Stimulated activated CD4-positive, alpha-beta T cell treated with anti-CD3 and anti-CD28 coated beads, Interleukin-1b, Interleukin-23, amount 100 ng/mL, for 4 hours (primary cell): Measurements from ENCODE around the gene BCO1.
"Not testable (repeated sequence)": the region's sequence is repeated elsewhere in the genome, so short reads cannot be mapped to it uniquely, and the experiment has no call there.

Experiments
- DNase-seq, 2 donors: peaks; one replicate each; pipeline ENCODE4 v3.0.0-alpha.2; 2020; ENCODE audit warnings: low read depth in 2 of 2

The BCO1 gene, protein sequence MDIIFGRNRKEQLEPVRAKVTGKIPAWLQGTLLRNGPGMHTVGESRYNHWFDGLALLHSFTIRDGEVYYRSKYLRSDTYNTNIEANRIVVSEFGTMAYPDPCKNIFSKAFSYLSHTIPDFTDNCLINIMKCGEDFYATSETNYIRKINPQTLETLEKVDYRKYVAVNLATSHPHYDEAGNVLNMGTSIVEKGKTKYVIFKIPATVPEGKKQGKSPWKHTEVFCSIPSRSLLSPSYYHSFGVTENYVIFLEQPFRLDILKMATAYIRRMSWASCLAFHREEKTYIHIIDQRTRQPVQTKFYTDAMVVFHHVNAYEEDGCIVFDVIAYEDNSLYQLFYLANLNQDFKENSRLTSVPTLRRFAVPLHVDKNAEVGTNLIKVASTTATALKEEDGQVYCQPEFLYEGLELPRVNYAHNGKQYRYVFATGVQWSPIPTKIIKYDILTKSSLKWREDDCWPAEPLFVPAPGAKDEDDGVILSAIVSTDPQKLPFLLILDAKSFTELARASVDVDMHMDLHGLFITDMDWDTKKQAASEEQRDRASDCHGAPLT

DNA sequence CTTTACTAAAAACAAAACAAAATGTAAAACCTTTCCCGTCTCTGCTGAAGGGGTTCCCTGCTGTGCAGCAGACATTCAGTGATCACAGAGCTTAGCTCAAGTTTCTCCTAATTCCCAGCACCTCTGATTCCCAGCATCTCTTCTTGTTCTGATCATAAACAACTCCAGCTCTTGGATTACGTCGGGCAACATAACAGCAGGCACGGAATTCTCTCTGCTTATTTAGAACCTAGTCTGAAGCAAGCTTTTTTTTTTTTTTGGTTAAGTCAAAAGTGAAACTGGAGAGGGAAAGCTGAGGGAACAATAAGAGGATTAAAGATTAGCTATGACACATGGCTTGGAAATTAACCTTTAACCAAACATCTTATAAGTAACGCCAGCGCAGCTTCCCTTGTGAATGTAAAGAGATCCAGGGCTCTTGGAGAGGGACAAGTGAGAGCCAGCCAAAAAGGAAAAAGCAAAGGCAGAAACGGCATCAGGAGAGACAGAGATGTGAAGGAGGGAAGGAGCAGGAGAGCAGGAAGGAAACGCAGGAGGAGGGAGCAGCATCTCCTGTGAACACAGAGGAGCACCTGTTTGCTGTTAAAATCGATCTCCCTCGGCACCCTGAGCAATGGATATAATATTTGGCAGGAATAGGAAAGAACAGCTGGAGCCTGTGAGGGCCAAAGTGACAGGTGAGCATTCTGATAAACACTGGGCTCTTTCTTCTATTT is at the start of gene BCO1:
TSS of gene BCO1 (plus strand) at position 394 of the 716 bp plus-strand sequence. CDS start at position 614, 220 bp downstream.
- no peak for DNase-seq

DNA sequence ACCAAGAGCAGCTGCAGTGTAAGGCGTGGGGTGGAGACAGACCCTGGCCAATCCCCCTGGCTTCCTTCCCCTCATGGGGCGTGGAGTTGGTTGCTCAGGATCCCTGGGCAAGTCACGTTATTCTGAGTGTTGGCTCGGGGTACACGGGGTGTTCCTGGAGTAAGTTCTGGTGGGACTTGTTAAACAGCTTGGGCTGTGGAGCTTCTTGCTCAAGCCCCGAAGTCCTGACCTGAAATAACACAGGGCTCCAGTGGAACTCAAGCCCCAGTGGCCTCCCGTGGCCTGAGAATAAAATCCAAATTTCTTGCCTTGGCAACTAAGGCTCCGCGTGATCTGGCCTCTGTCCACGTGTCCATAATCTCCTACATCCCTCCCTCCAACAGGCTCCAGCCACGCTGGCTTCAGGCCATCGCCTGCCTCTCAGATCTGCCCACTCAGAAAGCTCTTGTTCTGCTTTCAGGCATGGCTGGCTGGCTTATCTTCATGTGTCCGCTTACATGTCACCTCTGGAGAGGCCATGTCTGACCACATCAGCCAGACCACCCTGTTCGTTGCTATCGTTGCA is 49.3 kb upstream of the BCO1 start:
- no peak for DNase-seq

DNA sequence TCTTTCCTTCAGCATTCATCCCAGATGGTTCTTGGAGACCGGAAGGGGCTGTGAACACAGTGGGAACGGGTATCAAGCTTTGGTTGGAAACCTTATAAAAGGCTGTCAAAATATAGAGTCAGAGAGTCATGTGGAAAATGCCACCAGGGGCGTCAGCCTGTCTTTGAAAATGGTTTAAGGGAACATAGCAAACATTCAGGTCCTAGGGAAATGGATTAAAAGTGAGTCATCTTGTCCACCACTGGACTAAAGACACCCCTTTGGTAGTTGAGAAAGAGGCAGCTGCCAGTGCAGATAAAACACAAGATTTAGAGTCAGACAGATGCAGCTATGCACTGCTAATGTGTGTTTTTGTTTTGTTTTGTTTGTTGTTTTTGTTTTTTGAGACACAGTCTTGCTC is 47.8 kb upstream of the BCO1 start:
- no peak for DNase-seq

DNA sequence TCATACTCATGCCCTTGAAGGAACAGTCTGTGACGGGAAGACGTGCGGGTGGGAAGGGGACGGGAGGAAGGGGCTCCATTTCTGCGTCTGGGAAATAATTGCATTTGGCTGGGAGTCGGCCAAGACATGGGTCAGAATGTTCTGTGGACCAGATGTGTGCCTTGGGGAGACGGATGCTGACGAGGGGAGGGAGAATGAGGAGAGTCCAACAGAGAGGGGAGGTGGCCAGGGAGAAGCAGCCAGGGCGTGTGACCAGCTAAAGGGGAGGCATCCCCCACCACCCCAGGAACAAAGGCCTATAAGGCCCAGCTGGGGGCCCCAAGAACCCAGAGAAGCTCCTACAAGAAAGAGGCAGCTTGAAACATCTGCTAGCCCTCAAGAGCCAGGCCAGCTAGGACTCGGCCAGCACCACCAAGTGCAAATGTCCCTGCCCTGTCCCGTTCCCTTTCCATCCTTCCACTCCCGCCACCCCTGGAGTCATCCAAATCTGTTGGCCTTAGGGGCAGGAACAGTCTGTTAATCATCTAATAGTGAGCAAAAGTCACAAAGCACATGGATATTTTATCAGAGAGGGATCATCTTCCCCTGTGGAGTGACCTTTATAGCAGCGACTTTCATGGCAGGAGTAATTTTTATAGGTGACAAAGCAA is 42.5 kb upstream of the BCO1 start:
- no peak for DNase-seq

DNA sequence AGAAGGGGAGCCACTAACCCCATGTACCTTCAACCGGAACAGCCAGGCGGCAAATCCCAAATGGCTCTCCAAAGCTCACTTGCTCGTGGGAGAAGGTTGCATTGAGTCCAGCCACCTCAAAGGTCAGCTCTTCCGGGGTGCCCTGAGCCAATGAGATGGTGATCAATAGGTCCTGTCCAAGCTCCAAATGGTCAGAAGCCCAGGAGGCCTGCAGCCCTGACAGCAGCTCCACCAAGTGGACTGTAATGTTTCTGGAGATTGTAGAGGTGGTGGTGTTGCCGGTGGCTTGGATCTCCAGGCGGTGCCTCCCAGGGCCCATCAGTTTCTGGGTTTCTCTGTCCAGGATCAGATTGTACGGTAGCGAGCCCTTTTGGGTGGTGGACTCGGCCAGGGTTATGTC is 39.9 kb upstream of the BCO1 start:
- no peak for DNase-seq

DNA sequence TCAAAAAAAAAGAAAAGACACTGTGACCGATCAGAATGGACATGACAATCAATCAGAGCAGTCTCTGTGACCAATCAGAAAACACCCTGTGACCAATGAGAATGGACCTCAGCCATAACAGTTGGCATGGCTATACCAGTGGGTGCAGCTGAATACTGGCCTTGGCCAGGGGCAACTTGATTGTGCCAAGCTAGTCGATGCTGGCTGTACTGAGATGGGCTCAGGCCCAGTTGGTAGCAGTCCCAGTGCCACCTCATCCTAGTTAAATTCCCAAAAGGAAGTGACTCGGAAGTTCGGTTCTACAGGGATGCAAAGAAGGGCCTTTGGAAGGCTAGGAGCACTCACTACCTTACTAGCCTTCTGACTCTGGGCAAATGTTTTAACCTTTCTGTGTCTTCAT is 37.2 kb upstream of the BCO1 start:
- no peak for DNase-seq

DNA sequence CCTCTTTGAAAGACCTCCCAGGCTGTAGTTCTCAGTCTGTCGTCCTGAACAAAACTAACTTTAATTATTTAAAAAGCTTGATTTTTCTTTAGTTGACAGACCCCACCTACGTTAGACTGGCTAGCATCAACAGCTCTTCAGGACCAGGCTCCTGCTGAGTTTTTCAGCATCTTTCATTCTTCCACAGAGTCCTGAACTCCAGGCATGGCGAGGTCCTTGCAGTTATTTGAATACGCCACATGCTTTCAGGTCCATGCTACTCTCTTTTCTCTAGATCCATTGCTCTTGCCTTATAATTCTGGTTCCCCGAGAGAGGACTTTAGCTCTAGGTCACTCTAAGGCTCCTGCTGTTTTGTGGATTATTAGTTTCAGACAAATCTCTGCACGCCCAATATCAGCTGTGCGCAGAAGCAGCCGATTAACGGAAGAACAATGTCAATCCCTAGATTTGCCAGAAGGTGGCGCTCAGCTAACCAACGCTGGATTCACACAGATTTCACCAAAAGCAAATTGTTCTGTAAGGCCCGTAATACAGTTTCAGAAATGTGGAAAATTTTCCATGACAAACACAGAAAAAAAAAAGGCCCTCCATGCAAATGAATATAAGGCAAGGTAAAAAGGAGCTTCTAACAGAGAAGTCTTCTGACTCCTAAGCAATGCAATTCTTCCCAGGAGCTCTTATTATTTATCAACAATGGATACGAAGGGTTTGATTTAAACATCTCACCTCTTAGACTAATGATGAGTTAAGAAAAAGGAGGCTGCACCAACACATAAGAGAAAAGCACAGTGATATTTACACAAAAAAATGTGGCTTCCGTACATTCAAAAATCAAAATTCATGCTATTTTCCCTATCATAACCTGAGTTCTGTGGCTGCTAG is 33.5 kb upstream of the BCO1 start:
- peak; percentile 3 to 40 for DNase-seq

DNA sequence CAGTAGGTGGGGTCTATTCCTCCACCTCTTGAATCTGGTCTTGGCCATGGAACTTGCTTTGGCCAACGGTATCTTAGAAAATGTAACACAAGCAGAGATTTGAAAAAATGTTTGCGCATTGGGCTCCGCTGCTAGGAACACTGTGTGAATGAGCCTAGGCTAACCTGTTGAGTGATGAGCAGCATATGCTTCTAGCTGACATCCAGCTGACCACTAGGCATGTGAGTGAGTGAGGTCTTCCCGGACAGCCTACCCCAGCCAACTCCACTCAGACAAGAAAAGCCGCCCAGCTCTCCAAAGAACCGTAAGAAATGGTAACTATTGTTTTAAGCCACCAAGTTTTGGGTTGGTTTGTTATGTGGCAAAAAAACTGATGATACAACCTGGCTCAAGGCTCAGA is 31.4 kb upstream of the BCO1 start:
- DNase-seq, result no peak

DNA sequence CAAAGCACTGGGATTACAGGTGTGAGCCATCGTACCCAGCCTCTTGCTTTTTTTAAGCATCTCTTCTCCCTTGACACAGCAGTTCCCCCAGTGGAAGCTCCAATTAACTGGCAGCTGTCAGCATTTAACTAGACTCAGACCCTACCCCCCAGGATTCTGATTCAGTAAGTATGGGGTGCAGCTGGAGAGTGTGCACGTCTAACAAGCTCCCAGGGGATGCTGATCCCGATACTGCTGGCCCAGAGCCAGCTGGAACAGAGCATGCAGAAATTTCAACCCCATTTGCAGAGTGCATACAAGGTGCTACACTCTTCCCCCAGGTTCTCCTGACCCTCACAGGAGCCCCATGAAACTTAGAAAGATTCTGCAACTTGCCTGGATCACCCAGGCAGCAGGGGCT is 27.7 kb upstream of the BCO1 start:
- DNase-seq, result no peak

DNA sequence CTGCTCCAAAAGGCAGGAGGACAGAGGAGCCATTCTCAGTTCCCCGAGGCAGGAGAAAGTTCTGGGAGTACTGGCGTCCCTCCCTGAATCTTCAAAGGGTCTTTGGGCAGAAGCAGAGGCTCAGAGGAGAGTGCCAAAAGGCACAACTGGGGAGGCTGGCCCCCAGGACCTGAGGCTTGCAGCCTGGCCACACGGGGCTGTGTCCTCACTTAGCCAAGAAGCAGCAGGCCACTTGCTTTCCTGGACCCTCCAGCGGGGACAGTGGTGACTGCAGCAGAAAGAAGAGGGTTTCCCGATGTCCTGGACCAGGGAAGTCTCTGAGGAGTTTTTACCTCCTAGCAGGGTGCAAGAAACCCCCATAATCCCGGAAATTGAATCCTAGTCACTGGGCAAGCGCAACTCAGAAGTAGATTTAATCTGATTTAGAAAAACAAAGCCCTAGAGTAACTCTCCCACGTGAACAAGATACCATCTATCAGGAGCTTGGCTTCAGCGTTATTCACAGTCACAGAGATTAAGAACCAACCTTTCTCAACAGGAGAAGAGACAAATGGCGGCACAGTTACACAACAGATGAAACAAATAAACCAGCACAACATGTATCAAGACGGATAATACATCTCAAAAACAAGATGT is 25.5 kb upstream of the BCO1 start:
- no peak for DNase-seq

DNA sequence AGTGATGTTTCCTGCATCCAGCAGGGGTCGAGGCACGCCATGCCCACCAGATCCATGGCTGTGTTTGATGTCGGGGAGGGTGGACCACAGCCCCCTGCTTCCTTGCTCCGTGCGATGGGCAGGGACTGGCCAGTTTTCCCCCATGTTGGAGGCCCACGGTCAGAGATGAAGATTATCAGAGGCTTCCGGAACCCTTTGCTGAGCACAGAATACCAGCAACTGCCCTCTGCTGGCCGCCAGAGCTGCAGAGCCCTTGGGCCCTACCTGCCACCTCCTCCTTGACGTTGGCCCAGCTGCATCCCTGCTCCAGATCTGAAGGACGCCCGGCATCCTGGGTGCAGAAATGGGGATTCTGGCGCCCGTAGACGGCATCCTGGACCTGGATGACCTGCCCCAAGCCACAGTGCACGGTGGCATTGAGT is 23.7 kb upstream of the BCO1 start:
- DNase-seq, result no peak

DNA sequence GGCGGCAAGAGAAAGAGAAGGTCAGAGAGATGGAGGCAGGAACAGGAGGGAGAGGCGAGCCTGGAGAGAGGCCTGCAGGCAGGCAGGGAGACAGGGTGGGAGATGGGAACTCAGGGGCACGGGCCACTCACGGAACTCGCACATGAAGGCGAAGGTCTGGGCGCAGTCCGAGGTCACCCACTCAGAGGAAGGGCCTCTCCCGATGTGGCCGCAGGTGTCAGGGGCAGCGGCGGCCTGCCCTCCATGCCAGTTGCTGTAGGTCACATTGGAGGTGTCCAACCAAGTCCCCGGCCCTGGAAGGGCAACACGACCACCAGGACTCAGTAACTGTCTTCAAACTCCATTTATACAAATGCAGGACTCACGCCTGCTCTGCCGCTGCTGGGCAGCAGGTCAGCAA is 22.4 kb upstream of the BCO1 start:
- DNase-seq, result no peak

DNA sequence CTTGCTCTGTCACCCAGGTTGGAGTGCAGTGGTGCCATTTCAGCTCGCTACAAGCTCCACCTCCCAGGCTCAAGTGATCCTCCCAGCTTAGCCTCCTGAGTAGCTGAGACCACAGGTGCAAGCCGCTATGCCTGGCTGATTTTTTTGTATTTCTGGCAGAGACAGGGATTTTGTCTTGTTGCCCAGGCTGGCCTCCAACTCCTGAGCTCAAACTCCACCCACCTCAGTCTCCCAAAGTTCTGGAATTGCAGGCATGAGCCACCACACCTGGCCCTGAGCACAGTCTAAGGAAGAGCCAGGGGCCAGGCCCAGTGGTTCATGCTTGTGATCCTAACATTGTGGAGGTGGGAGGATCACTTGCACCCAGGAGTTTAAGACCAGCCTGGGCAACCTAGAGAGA is 21.8 kb upstream of the BCO1 start:
- DNase-seq, result no peak

DNA sequence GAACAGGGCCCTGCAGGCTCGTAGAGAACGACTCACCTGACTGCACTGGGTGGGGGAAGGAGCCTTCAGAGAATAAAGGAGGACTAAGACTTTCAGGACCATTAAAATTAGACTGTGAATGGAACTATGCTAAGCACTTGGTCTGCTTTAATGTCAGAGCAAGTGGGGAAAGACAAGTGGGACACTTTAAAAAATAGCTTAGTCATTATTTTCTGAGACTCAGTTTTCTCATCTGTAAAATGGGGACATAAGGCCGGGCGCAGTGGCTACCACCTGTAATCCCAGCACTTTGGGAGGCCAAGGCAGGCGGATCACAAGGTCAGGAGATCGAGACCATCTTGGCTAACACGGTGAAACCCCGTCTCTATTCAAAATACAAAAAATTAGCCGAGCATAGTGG is 19.3 kb upstream of the BCO1 start:
- no peak for DNase-seq

DNA sequence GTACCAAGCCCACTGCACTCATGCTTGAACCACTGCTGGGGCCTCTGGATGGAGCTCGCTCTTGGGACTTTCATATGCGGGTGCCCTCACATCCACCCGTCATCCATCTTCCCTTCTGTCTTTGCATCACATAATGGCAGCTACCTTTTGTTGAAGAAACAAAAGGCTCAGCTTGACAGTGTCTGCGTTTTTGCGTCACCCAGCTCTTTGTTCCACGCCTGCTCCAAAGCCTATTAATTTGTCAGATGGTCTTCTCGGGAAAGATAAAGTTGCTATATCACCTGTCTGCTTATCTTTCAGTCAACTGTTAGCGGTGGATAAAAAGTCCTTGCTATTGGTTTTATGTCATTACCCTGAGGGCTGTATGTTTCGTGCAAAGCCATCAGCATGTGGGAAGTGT is 18.1 kb upstream of the BCO1 start:
- DNase-seq, result no peak

DNA sequence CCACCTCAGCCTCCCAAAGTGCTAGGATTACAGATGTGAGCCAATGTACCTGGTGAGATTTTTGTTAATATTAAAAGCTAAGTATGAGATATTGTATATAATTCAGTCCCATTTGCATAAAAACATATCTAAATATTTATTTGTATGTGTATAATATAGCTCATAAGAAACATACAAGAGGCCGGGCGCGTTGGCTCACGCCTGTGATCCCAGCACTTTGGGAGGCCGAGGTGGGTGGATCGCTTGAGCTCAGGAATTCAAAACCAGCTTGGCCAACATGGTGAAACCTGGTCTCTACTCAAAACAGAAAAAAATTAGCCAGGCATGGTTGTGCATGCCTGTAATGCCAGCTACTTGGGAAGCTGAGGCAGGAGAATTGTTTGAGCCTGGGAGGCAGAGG is 16.8 kb upstream of the BCO1 start:
- DNase-seq, result no peak

DNA sequence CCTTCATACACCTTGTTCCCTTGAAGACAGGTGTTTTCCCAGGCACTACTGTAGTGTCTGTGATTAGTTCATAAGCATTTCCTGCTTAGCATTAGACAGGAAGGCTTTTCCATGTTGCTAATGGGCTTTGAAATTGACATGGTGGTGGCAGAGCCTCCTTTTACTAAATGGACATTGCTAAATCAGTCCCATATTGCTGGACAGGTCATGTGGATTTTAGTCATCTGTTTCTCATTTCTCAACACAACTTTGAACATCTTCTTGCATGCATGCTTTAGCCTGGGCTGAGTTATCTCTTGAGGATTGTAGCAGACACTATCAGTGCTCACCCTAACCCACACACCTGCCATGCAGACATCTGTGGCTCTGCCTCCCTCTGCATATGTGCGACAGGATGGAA is 13.7 kb upstream of the BCO1 start:
- DNase-seq, result no peak

DNA sequence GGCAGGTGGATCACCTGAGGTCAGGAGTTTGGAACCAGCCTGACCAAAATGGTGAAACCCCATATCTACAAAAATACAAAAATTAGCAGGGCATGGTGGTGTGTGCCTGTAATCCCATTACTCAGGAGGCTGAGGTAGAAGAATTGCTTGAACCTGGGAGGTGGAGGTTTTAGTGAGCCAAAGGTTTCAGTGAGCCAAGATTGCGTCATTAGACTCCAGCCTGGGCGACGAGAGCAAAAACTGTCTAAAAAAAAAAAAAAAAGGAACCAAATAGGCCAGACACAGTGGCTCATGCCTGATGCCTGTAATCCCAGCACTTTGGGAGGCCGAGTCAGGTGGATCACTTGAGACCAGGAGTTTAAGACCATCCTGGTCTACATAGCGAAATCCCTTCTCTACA is 12.8 kb upstream of the BCO1 start:
- not testable (repeated sequence) for DNase-seq

DNA sequence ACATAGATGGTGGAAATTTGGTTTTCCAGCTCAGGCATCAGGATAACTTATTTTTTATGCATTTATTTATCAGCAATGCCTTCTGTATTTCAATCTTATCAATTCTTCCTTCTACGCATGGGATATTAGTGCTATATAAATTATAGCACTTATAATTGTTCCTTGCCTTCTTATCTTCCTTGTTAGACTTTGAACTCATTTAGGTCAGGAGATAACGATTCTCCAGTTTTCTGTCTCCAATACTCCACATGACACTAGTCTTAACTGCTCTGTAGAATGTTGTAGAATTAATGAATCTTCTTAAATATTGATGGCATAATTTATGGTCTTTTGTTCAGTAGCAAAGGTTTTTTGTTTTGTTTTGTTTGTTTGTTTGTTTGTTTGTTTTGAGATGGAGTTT is 10.7 kb upstream of the BCO1 start:
- no peak for DNase-seq

DNA sequence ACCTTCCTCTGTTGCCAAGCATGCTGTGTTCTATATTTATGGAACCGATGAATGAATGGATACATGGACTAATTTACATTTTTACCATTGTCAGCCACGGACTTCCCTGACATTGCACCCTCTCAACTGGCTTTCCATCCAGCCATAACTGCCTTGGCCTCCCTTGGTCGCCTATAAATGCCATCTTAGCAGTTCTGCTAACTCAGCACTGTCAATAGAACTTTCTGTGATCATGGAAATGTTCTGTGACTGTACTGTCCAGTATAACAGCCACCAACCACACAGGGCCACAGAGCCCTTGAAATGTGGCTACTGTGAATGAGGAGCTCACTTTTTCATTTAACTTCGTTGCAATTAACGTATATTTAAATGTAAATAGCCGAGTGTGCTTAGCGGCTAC is 8.7 kb upstream of the BCO1 start:
- DNase-seq, result no peak

DNA sequence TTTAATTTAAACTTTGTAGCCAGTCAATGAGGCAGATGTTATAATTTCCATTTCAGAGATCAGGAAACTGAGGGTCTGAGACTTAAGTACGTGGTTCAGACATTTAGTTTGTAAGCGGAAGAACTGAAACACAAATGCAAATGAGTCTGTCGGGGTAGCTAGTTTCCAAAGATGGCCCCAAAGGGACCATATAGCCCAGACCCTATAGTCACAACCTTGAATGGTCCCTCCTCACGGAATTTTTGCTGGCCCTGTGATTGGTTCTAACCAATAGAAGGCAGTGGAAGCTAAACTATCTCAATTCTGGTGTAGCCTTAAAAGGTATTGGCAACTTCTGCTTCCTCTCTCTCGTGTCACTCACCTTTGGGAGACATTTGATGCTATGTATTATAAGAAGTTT is 7.5 kb upstream of the BCO1 start:
- DNase-seq, result no peak
